Activated CD8-positive, alpha-beta memory T cell treated with anti-CD3 and anti-CD28 coated beads for 4 hours (primary cell): Measurements from ENCODE around the gene PCP4L1.
"Not testable (repeated sequence)": the region's sequence is repeated elsewhere in the genome, so short reads cannot be mapped to it uniquely, and the experiment has no call there.

ENCODE experiments used
- DNase-seq, 2 donors: peaks; one replicate each; pipeline ENCODE4 v3.0.0-alpha.2; 2020; ENCODE audit warnings: low read depth in 2 of 2

Gene PCP4L1

DNA sequence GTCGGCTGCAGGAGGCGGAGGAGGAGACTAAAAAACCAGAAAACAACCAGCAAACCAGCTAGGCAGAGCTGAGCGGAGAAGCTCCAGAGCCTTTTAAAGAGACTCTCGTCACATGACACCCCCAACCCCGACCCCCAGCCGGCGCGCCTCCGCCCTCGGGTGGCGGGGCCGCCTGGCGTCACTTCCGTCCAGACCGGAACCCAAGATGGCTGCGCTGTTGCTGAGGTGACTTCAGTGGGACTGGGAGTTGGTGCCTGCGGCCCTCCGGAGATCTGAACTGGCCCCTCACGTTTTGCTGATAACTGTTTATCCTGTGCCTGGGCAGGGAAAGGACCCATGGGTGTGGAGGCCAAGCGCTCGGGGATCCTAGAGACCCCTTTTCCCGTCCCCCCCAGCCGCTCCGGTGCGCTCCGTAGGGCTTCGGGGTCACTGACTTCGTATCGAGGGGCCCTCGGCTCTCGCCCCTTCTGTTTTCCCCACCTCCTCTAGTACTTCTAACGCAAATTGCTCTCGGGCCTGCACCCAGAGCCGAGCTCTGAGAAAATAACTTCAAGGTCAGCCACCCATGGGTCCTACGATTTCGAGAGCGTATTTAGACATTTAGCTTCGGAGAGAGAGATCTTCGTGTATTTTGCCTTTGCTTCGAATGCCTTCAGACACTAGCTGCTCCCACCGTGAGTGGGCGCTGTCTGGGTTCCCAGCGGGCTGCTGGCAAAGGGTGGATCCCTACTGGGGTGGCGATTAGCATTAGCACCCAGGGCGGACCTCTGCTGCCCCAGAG lies 55.8 kb downstream of the PCP4L1 start, which contains the start of gene SDHC:
Gene SDHC, plus strand, starts transcription at position 181 of the 781 bp plus-strand sequence. Its CDS starts 25 bp downstream, at position 206.
- peak; percentile 78 to 82 for DNase-seq

DNA sequence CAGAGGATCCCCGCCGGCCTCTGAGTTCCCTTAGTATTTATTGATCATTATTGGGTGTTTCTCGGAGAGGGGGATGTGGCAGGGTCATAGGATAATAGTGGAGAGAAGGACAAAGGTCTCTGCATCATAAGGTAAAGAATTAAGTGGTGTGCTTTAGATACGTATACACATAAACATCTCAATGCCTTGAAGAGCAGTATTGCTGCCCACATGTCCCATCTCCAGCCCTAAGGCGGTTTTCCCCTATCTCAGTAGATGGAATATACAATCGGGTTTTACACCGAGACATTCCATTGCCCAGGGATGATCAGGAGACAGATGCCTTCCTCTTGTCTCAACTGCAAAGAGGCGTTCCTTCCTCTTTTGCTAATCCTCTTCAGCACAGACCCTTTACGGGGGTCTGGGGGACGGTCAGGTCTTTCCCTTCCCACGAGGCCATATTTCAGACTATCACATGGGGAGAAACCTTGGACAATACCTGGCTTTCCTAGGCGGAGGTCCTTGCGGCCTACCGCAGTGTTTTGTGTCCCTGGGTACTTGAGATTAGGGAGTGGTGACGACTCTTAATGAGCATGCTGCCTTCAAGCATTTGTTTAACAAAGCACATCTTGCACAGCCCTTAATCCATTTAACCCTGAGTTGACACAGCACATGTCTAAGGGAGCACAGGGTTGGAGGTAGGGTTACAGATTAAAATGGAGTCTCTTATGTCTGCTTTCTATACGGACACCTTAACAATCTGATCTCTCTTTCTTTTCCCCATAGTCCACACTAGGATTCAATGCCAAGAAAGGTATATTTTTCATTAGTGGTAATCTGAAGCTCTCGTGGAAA lies 57.5 kb downstream of the PCP4L1 start:
- DNase-seq, result not testable (repeated sequence)

DNA sequence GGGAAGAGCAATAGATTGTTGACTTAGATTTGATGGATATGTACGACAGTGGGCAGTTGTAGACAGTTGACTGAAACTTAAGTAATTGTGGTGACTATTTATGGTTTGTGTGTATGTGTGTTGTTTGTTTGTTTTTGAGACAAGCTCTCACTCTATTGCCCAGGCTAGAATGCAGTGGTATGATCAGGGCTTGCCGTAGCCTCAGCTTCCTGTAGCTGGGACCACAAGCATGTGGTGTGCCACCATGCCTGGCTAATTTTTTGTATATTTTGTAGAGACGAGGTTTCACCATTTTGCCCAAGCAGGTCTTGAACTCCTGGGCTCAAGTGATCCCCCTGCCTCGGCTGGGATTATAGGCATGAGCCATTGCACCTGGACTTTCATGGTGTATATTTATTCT lies 65.5 kb downstream of the PCP4L1 start:
- DNase-seq, result no peak

DNA sequence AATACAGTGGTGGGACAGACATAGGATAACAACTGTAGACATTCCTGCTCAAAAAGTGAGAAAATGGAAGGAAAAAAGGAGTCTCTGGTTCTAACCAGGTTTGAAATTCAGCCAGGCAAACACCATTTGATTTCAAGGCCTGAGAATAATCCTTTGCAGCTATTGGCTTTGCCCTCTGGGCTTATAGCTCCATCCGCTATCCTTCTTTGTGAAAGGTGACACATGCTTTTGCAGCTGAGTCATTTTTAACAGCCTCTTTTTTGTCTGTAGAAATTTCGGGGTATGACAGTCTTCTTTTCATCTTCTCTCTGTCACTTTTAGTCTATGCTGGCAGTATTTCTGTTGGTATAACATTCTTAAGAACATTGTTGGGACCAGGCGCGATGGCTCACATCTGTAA lies 71.8 kb downstream of the PCP4L1 start:
- no peak for DNase-seq

DNA sequence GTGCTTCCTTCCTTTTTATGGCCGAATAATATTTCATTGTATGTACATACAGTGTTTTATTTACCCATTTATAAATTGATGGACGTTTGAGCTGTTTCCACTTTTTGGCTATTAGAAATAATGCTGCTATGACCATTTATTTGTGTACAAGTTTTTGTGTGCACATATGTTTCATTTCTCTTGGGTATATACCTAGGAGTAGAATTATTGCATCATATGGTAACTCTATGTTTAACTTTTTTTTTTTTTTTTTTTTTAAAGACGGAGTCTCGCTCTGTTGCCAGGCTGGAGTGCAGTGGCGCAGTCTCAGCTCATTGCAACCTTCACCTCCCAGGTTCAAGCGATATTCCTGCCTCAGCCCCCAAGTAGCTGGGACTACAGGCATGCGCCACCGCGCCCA lies 74.6 kb downstream of the PCP4L1 start:
- DNase-seq, result no peak
